Measurements from ENCODE around the gene STK31.

- TF ChIP-seq YY1 (IDR thresholded peaks at IDR 0.05; ENCODE audit: low read depth) (no peak), RAD21 (IDR thresholded peaks at IDR 0.05; ENCODE audit: low read depth) (no peak), CEBPB (IDR thresholded peaks at IDR 0.05) (no peak), MAX (IDR thresholded peaks at IDR 0.05) (no peak)
Observed at GRCh38 chr7:23802720-23803397, 92.8 kb downstream of the STK31 start.

Measured in Ishikawa (cell line).